GM18868 (cell line): ENCODE results near the gene CACNA1C.

Experiments
- ATAC-seq: cut with Tn5 transposase; IDR thresholded peaks from one replicate; pipeline ENCODE4 v1.9.1; 2021; ENCODE audit warnings: mild to moderate bottlenecking, moderate library complexity; ENCODE audit not compliant: unreplicated experiment

The CACNA1C gene

GRCh38 chr12:2333491-2334195 lies 280.9 kb downstream of the CACNA1C start:
- no peak for ATAC-seq

- no peak for ATAC-seq
These were observed 281.5 kb downstream of the CACNA1C start for GRCh38 chr12:2334271-2334670.

GRCh38 chr12:2334689-2335088 lies 281.9 kb downstream of the CACNA1C start:
- ATAC-seq, result no peak

- no peak for ATAC-seq
These were observed 282.3 kb downstream of the CACNA1C start for GRCh38 chr12:2335109-2335508.

GRCh38 chr12:2335513-2335912 lies 282.7 kb downstream of the CACNA1C start:
- ATAC-seq, result no peak

GRCh38 chr12:2335916-2336315 lies 283.1 kb downstream of the CACNA1C start:
- ATAC-seq, result no peak

- ATAC-seq, result peak; percentile 93
These were observed 283.6 kb downstream of the CACNA1C start for GRCh38 chr12:2336409-2336829.

- ATAC-seq, result no peak
These were observed 284.5 kb downstream of the CACNA1C start for GRCh38 chr12:2337031-2338010.

- no peak for ATAC-seq
These were observed 285.6 kb downstream of the CACNA1C start for GRCh38 chr12:2338381-2338780.

- no peak for ATAC-seq
These were observed 286.2 kb downstream of the CACNA1C start for GRCh38 chr12:2338991-2339431.

- ATAC-seq, result no peak
These were observed 288.4 kb downstream of the CACNA1C start for GRCh38 chr12:2341051-2341751.

- no peak for ATAC-seq
These were observed 289.1 kb downstream of the CACNA1C start for GRCh38 chr12:2341871-2342270.

GRCh38 chr12:2343681-2344080 lies 290.9 kb downstream of the CACNA1C start:
- ATAC-seq, result no peak

- no peak for ATAC-seq
These were observed 291.7 kb downstream of the CACNA1C start for GRCh38 chr12:2344476-2344875.

GRCh38 chr12:2344885-2345284 lies 292.1 kb downstream of the CACNA1C start:
- no peak for ATAC-seq

- ATAC-seq, result no peak
These were observed 293.1 kb downstream of the CACNA1C start for GRCh38 chr12:2345902-2346301.

GRCh38 chr12:2346416-2346815 lies 293.6 kb downstream of the CACNA1C start:
- no peak for ATAC-seq

GRCh38 chr12:2347137-2347843 lies 294.5 kb downstream of the CACNA1C start:
- ATAC-seq, result no peak

GRCh38 chr12:2347844-2348481 lies 295.2 kb downstream of the CACNA1C start:
- no peak for ATAC-seq

- ATAC-seq, result no peak
These were observed 295.7 kb downstream of the CACNA1C start for GRCh38 chr12:2348482-2348852.
